H9 (cell line): ENCODE measurements around the gene MIER1. TPM values are rescaled to one million over a fixed set of nuclear protein-coding genes. Genes with fewer than 3 reads are reported as not detected.

Source experiments
- DNase-seq: peaks from one replicate; pipeline ENCODE4 v3.0.0-alpha.2; 2017
- H2AFZ ChIP-seq: one replicate; pipeline ENCODE4 v1.6.1; 2013; ENCODE audit warnings: mild to moderate bottlenecking, low read length, control low read depth, moderate library complexity
- H2AK5ac ChIP-seq: 2 replicates; pipeline ENCODE4 v1.6.1; 2013; ENCODE audit warnings: low read length, control low read depth, mixed read lengths; ENCODE audit not compliant: insufficient read length
- H2BK120ac ChIP-seq: one replicate; pipeline ENCODE4 v1.6.1; 2013; ENCODE audit warnings: low read depth, mild to moderate bottlenecking, low read length, control low read depth, inconsistent platforms; ENCODE audit not compliant: poor library complexity, severe bottlenecking
- H2BK12ac ChIP-seq: 2 replicates; pipeline ENCODE4 v1.6.1; 2013; ENCODE audit warnings: low read length, control low read depth, mixed read lengths, low read depth; ENCODE audit not compliant: insufficient read length
- H2BK15ac ChIP-seq: 2 replicates; pipeline ENCODE4 v1.6.1; 2013; ENCODE audit warnings: low read depth, low read length, control low read depth
- H2BK20ac ChIP-seq: one replicate; pipeline ENCODE4 v1.6.1; 2013; ENCODE audit warnings: low read depth, mild to moderate bottlenecking, low read length, control low read depth, inconsistent platforms; ENCODE audit not compliant: poor library complexity, severe bottlenecking
- H2BK5ac ChIP-seq: 2 replicates; pipeline ENCODE4 v1.6.1; 2013; ENCODE audit warnings: low read length, control low read depth, mixed read lengths; ENCODE audit not compliant: insufficient read length
- H3K14ac ChIP-seq: 2 replicates; pipeline ENCODE4 v1.6.1; 2013; ENCODE audit warnings: low read length, control low read depth; ENCODE audit not compliant: insufficient read depth
- H3K18ac ChIP-seq: 2 replicates; pipeline ENCODE4 v1.6.1; 2013; ENCODE audit warnings: low read depth, mild to moderate bottlenecking, mixed read lengths, low read length, control low read depth; ENCODE audit not compliant: insufficient read length
- H3K23ac ChIP-seq: 2 replicates; pipeline ENCODE4 v1.6.1; 2013; ENCODE audit warnings: low read length, control low read depth, mixed read lengths, low read depth; ENCODE audit not compliant: insufficient read length
- H3K23me2 ChIP-seq: 2 replicates; pipeline ENCODE4 v1.6.1; 2013; ENCODE audit warnings: low read depth, mild to moderate bottlenecking, mixed read lengths, low read length, control low read depth; ENCODE audit not compliant: insufficient read length, poor library complexity, severe bottlenecking
- H3K27ac ChIP-seq: 2 replicates; pipeline ENCODE4 v1.5.1; 2013; ENCODE audit warnings: low read length, control low read depth, mixed read lengths, low read depth; ENCODE audit not compliant: insufficient read length
- H3K27me3 ChIP-seq: 2 replicates; pipeline ENCODE4 v1.6.1; 2013; ENCODE audit warnings: low read length, control low read depth, inconsistent platforms; ENCODE audit not compliant: insufficient read depth
- H3K4ac ChIP-seq: 2 replicates; pipeline ENCODE4 v1.6.1; 2013; ENCODE audit warnings: low read depth, mild to moderate bottlenecking, control low read depth, inconsistent platforms, low read length, moderate library complexity
- H3K4me1 ChIP-seq: 2 replicates; pipeline ENCODE4 v1.6.1; 2013; ENCODE audit warnings: low read length, control low read depth, inconsistent platforms; ENCODE audit not compliant: insufficient read depth
- H3K4me2 ChIP-seq: 2 replicates; pipeline ENCODE4 v1.6.1; 2013; ENCODE audit warnings: low read length, control low read depth, mixed read lengths; ENCODE audit not compliant: insufficient read length, insufficient read depth
- H3K56ac ChIP-seq: 2 replicates; pipeline ENCODE4 v1.6.1; 2013; ENCODE audit warnings: low read depth, mild to moderate bottlenecking, mixed read lengths, low read length, control low read depth; ENCODE audit not compliant: insufficient read length
- H3K79me1 ChIP-seq: 2 replicates; pipeline ENCODE4 v1.6.1; 2013; ENCODE audit warnings: low read depth, mild to moderate bottlenecking, moderate library complexity, low read length, control low read depth, inconsistent platforms; ENCODE audit not compliant: insufficient read depth, poor library complexity, severe bottlenecking
- H3K79me2 ChIP-seq: 2 replicates; pipeline ENCODE4 v1.6.1; 2013; ENCODE audit warnings: low read length, control low read depth, inconsistent platforms; ENCODE audit not compliant: insufficient read depth
- H3K9ac ChIP-seq: 2 replicates; pipeline ENCODE4 v1.6.1; 2013; ENCODE audit warnings: low read length, control low read depth, mixed read lengths; ENCODE audit not compliant: insufficient read length; ENCODE audit errors: extremely low read depth
- H3K9me3 ChIP-seq: one replicate; pipeline ENCODE4 v1.6.1; 2013; ENCODE audit warnings: low read depth, low read length, inconsistent platforms; ENCODE audit not compliant: control insufficient read depth
- H3T11ph ChIP-seq: one replicate; pipeline ENCODE4 v1.6.1; 2013; ENCODE audit warnings: mild to moderate bottlenecking, low read length, control low read depth, inconsistent platforms
- H4K20me1 ChIP-seq: one replicate; pipeline ENCODE4 v1.6.1; 2013; ENCODE audit not compliant: control insufficient read depth, insufficient read length, insufficient read depth
- H4K5ac ChIP-seq: 2 replicates; pipeline ENCODE4 v1.6.1; 2013; ENCODE audit warnings: low read depth, mild to moderate bottlenecking, mixed read lengths, low read length, control low read depth; ENCODE audit not compliant: insufficient read length
- H4K8ac ChIP-seq: replicated peaks from 2 replicates; pipeline ENCODE4 v1.6.1; 2013; ENCODE audit warnings: low read length, control low read depth, mixed read lengths, low read depth; ENCODE audit not compliant: insufficient read length
- H4K91ac ChIP-seq: 2 replicates; pipeline ENCODE4 v1.6.1; 2013; ENCODE audit warnings: low read depth, mild to moderate bottlenecking, moderate library complexity, mixed read lengths, low read length, control low read depth; ENCODE audit not compliant: insufficient read length
- H3K27ac Mint-ChIP-seq, 3 experiments: 2 replicates in 2 of 3; 3 replicates in 1 of 3; pipeline ENCODE4 v1.8.0; 2020 to 2021; ENCODE audit warnings: mixed read lengths in 3 of 3, mild to moderate bottlenecking in 1 of 3, moderate library complexity in 1 of 3
- H3K27me3 Mint-ChIP-seq: 2 replicates; pipeline ENCODE4 v1.8.0; 2021; ENCODE audit warnings: low read depth, mild to moderate bottlenecking, moderate library complexity, mixed read lengths
- H3K36me3 Mint-ChIP-seq, 3 experiments: 2 replicates in 2 of 3; 3 replicates in 1 of 3; pipeline ENCODE4 v1.8.0; 2020 to 2021; ENCODE audit warnings: low read depth in 3 of 3, mixed read lengths in 3 of 3; ENCODE audit not compliant: insufficient read depth in 1 of 3
- H3K4me1 Mint-ChIP-seq, 2 experiments: 2 replicates each; pipeline ENCODE4 v1.8.0; 2020; ENCODE audit warnings: mixed read lengths in 2 of 2
- H3K4me3 Mint-ChIP-seq, 2 experiments: 2 replicates in 1 of 2; 3 replicates in 1 of 2; pipeline ENCODE4 v1.8.0; 2020 to 2021; ENCODE audit warnings: mild to moderate bottlenecking in 2 of 2, mixed read lengths in 2 of 2, moderate library complexity in 1 of 2
- H3K9me3 Mint-ChIP-seq, 2 experiments: 2 replicates in 1 of 2; 3 replicates in 1 of 2; pipeline ENCODE4 v1.8.0; 2020; ENCODE audit warnings: mild to moderate bottlenecking in 2 of 2, mixed read lengths in 2 of 2, moderate library complexity in 1 of 2
- CTCF ChIP-seq: fragments of 200-600 bp; sonication (generic); conservative IDR thresholded peaks from 3 replicates; pipeline ENCODE4 v1.8.0; 2021; ENCODE audit warnings: antibody characterized with exemption, mild to moderate bottlenecking
- WGBS: extraction: QIAGEN DNeasy Blood & Tissue Kit; methylation state at CpG from one replicate; pipeline ENCODE4 v1.1.7; 2013; ENCODE audit warnings: missing lambda C conversion rate, low lambda C conversion rate, mixed read lengths; ENCODE audit not compliant: insufficient read length; ENCODE audit errors: extremely low coverage; 5-methylcytosine and 5-hydroxymethylcytosine counted together
- total RNA-seq: library from RNA; stranded (reverse); gene quantifications from 2 replicates; pipeline ENCODE4 v1.2.1, GENCODE V29; 2021

Gene MIER1
- total RNA-seq, 1 experiment from 2014 or later = 28.5 TPM

DNA sequence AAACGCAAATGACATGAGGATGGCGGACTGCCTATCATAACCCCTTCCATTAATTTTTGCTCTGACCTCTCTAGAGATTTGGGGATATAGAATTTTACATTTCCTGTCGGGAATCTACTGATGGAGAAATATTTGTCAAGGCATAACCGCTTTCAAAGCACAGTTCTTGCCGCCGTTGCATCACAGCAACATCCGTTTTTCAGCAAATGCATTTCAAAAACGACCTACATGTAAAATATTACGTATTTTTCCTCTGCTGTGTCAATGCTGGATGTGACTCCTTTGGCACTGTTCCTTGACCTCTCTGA, 4.9 kb downstream of the MIER1 start:
- no peak overlapping the region for H2BK15ac ChIP-seq
- H2BK20ac ChIP-seq = no peak overlapping the region
- no peak for TF ChIP-seq CTCF
- Mint-ChIP-seq H3K27ac (0 out of 7 replicates have a peak overlapping the region, but pooled peaks of 1 of the 3 experiments have one; percentile 40), H3K27me3 (no peaks in the 10 kb centered on the region), H3K9me3 (no peaks in the 10 kb centered on the region), H3K4me1 (peaks cover 37 to 39% of the 10 kb centered on the region in 2 experiments), H3K36me3 (no peaks in the 10 kb centered on the region; a peak in 1 of 7 replicates), H3K4me3 (peak overlapping the region; percentile 87)
- H3K56ac ChIP-seq = no peak overlapping the region
- H3K4ac ChIP-seq = no peak overlapping the region
- no peak overlapping the region for H2BK5ac ChIP-seq
- no peak overlapping the region for H3K18ac ChIP-seq
- no peaks in the 10 kb centered on the region for H3K27me3 ChIP-seq
- H3K79me2 ChIP-seq = peaks cover 18% of the 10 kb centered on the region; the same call in 1 of the 2 replicates
- H3K23ac ChIP-seq = no peak overlapping the region
- H3K9me3 ChIP-seq = no peaks in the 10 kb centered on the region
- H3K23me2 ChIP-seq = peaks cover 15% of the 10 kb centered on the region
- H4K91ac ChIP-seq = no peak overlapping the region
- H2AK5ac ChIP-seq = no peak overlapping the region
- H4K8ac ChIP-seq = no peak overlapping the region
- H2BK12ac ChIP-seq = no peak overlapping the region
- no peaks in the 10 kb centered on the region for H3K4me1 ChIP-seq
- H3K4me2 ChIP-seq = peak overlapping the region; percentile 58
- H3K79me1 ChIP-seq = no peaks in the 10 kb centered on the region
- H3K9ac ChIP-seq = no peak overlapping the region
- WGBS = no CpG with 5 or more reads among the region's 9 CpGs
- DNase-seq = no peak
- H4K5ac ChIP-seq = no peak overlapping the region
- no peak overlapping the region for H2AFZ ChIP-seq
- no peak overlapping the region for H3K14ac ChIP-seq
- no peaks in the 10 kb centered on the region for H4K20me1 ChIP-seq
- no peak overlapping the region for H3K27ac ChIP-seq
- no peak overlapping the region for H2BK120ac ChIP-seq
- no peak overlapping the region for H3T11ph ChIP-seq
